Fibroblast of lung (primary cell): ENCODE data around the gene FITM2.

Source experiments
- EZH2 ChIP-seq: IDR thresholded peaks from 2 replicates; pipeline ENCODE4 v1.5.1; 2012; ENCODE audit warnings: low read length, control low read depth, mild to moderate bottlenecking; ENCODE audit errors: missing control alignments
- TF ChIP-seq, protein P1 (sequence below), 2 donors: IDR thresholded peaks in 1 of 2; conservative IDR thresholded peaks in 1 of 2; 1 replicate in 1 of 2; 2 replicates in 1 of 2; pipeline ENCODE4 v1.5.1; 2011 to 2012; ENCODE audit warnings: low read length in 2 of 2, control low read depth in 1 of 2, inconsistent platforms in 1 of 2, low read depth in 1 of 2, mild to moderate bottlenecking in 1 of 2

DNA sequence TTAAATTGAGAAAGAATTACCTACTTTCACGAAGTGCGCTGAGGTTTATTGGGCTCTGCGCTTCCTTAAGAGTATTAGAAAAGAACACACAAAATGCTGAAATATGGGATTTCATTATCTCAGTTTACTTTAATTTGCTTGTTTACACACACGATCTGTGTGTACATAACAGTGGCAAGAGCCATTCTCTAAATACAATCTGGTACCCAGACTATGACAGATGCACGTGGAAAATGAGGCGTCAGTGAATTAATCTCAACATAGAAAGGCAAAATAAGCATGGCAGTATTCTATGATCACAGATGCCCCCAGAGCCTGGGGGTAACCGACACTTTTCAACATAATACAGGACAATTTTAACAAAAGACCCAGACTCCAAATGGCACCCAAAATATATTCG is 8.3 kb downstream of the FITM2 start:
- TF ChIP-seq, protein P1, sequence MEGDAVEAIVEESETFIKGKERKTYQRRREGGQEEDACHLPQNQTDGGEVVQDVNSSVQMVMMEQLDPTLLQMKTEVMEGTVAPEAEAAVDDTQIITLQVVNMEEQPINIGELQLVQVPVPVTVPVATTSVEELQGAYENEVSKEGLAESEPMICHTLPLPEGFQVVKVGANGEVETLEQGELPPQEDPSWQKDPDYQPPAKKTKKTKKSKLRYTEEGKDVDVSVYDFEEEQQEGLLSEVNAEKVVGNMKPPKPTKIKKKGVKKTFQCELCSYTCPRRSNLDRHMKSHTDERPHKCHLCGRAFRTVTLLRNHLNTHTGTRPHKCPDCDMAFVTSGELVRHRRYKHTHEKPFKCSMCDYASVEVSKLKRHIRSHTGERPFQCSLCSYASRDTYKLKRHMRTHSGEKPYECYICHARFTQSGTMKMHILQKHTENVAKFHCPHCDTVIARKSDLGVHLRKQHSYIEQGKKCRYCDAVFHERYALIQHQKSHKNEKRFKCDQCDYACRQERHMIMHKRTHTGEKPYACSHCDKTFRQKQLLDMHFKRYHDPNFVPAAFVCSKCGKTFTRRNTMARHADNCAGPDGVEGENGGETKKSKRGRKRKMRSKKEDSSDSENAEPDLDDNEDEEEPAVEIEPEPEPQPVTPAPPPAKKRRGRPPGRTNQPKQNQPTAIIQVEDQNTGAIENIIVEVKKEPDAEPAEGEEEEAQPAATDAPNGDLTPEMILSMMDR (conservative IDR thresholded peaks at IDR 0.05 in 1 of 2, IDR thresholded peaks at IDR 0.05 in 1 of 2; ENCODE audit: low read depth in 1 of 2, low read length in 2 of 2), result no peak
- TF ChIP-seq EZH2, result no peak
